Measurements from ENCODE around the gene MAP3K14. TPM values are rescaled to one million over a fixed set of nuclear protein-coding genes. Genes with fewer than 3 reads are reported as not detected.

The MAP3K14 gene
- polyA plus RNA-seq, 1 of the 3 experiments (the other 2 are of a cell fraction), result 11.9 TPM

GRCh38 chr17:45346216-45347015 lies 29.6 kb upstream of the MAP3K14 start:
- no peak overlapping the region for H3K4me2 ChIP-seq
- H3K9me3 ChIP-seq, result no peaks in the 10 kb centered on the region
- no peaks in the 10 kb centered on the region for H3K36me3 ChIP-seq (replicated peaks in 1 of 2; ENCODE audit: control insufficient read depth in 1 of 2, insufficient read depth in 2 of 2, low read length in 1 of 2)
- no peak overlapping the region for H3K4me3 ChIP-seq (ENCODE audit: low read depth in 2 of 2, low read length in 1 of 2)
- peaks cover 0 to 11% of the 10 kb centered on the region in 2 experiments; a peak in 2 of 4 replicates for H3K4me1 ChIP-seq (ENCODE audit: control insufficient read depth in 1 of 2, insufficient read depth in 2 of 2, low read depth in 1 of 2, low read length in 1 of 2)
- peaks cover 6% of the 10 kb centered on the region for H3F3A ChIP-seq (replicated peaks; ENCODE audit: insufficient read depth)
- H3K27ac ChIP-seq (ENCODE audit: low read depth in 2 of 2, low read length in 1 of 2), result no peak overlapping the region
- no peaks in the 10 kb centered on the region for H3K27me3 ChIP-seq (ENCODE audit: insufficient read depth)
- H3K79me2 ChIP-seq (ENCODE audit: insufficient read depth), result no peaks in the 10 kb centered on the region
- POLR2A ChIA-PET, result interaction anchor here (0.9 kb wide), 1 partner anchor 29 kb away, joined by 3 read pairs; the partner anchor contains the start of gene MAP3K14
- no peaks in the 10 kb centered on the region for H4K20me1 ChIP-seq (ENCODE audit: insufficient read depth)
- DNase-seq, result no peak
- CTCF ChIA-PET, result interaction anchor here (1.6 kb wide), 1 partner anchor 39 kb away, joined by 5 read pairs; no protein-coding TSS in a partner anchor
- WGBS (ENCODE audit: low lambda C conversion rate), result 83% methylated on average over 13 of the region's 13 CpGs
- H3K9ac ChIP-seq, result no peak overlapping the region
- peak; percentile 27; the same call in 1 of the 2 replicates for TF ChIP-seq TCF12 (IDR thresholded peaks at IDR 0.05)
- no peak for TF ChIP-seq YY1 (IDR thresholded peaks at IDR 0.05; ENCODE audit: low read depth)
- H3K9me2 ChIP-seq, result no peaks in the 10 kb centered on the region
- no peak overlapping the region for H2AFZ ChIP-seq (ENCODE audit: low read depth)

GRCh38 chr17:45345554-45346215 lies 28.9 kb upstream of the MAP3K14 start:
- TF ChIP-seq FOSL2 (IDR thresholded peaks at IDR 0.05; ENCODE audit: borderline replicate concordance, low read depth) (no peak), IRF3 (IDR thresholded peaks at IDR 0.05; ENCODE audit: low read depth, low read length) (no peak), USF2 (IDR thresholded peaks at IDR 0.05; ENCODE audit: borderline replicate concordance, low read depth, low read length) (no peak), EZH2phosphoT487 (IDR thresholded peaks at IDR 0.05; ENCODE audit: borderline replicate concordance, low read depth) (no peak), GABPA (IDR thresholded peaks at IDR 0.05; ENCODE audit: low read depth) (no peak), SMC3 (IDR thresholded peaks at IDR 0.05; ENCODE audit: low read depth, low read length) (no peak), TCF12 (IDR thresholded peaks at IDR 0.05) (no peak), EP300 (IDR thresholded peaks at IDR 0.05; ENCODE audit: borderline replicate concordance in 1 of 2, low read depth in 1 of 2, low read length in 1 of 2) (no peak), ELF1 (IDR thresholded peaks at IDR 0.05) (no peak), JUND (IDR thresholded peaks at IDR 0.05) (no peak), ZBTB33 (IDR thresholded peaks at IDR 0.05; ENCODE audit: borderline replicate concordance, low read depth) (no peak), MEF2A (IDR thresholded peaks at IDR 0.05; ENCODE audit: borderline replicate concordance, low read depth) (no peak), CTCF (IDR thresholded peaks at IDR 0.05) (no peak), CHD2 (IDR thresholded peaks at IDR 0.05; ENCODE audit: low read length, partially characterized antibody) (no peak)
- Histone ChIP-seq H3K36me3 (replicated peaks in 1 of 2; ENCODE audit: control insufficient read depth in 1 of 2, insufficient read depth in 2 of 2, low read length in 1 of 2) (no peaks in the 10 kb centered on the region), H3K79me2 (ENCODE audit: insufficient read depth) (no peaks in the 10 kb centered on the region), H3K9me3 (no peaks in the 10 kb centered on the region), H2AFZ (ENCODE audit: low read depth) (no peak overlapping the region), H3K9ac (no peak overlapping the region), H3K27ac (ENCODE audit: low read depth in 2 of 2, low read length in 1 of 2) (no peak overlapping the region), H3K4me1 (ENCODE audit: control insufficient read depth in 1 of 2, insufficient read depth in 2 of 2, low read depth in 1 of 2, low read length in 1 of 2) (peaks cover 6 to 11% of the 10 kb centered on the region in 2 experiments; a peak in 2 of 4 replicates), H3K4me3 (ENCODE audit: low read depth in 2 of 2, low read length in 1 of 2) (no peak overlapping the region), H4K20me1 (ENCODE audit: insufficient read depth) (no peaks in the 10 kb centered on the region), H3F3A (replicated peaks; ENCODE audit: insufficient read depth) (peaks cover 13% of the 10 kb centered on the region), H3K4me2 (no peak overlapping the region), H3K9me2 (no peaks in the 10 kb centered on the region), H3K27me3 (ENCODE audit: insufficient read depth) (no peaks in the 10 kb centered on the region)
- ChIA-PET CTCF (interaction anchor here (1.6 kb wide), 1 partner anchor 40 kb away, joined by 5 read pairs; no protein-coding TSS in a partner anchor), POLR2A (no interaction called here)
- DNase-seq, result no peak
- WGBS (ENCODE audit: low lambda C conversion rate), result 60% methylated on average over 3 of the region's 3 CpGs

Measured in SK-N-SH (cell line).